Prostate gland (tissue), 2 donors: ENCODE measurements around the gene OLFM3.

ENCODE experiments used
- CTCF ChIP-seq, 4 experiments: fragments of 200-600 bp in 2 of 4; fragments of 450-650 bp in 2 of 4; sonication (generic) in 2 of 4; IDR thresholded peaks; 1 replicate in 3 of 4; 2 replicates in 1 of 4; pipeline ENCODE4 v1.5.1; 2016 to 2019; ENCODE audit warnings: antibody characterized with exemption in 4 of 4, mild to moderate bottlenecking in 2 of 4, moderate library complexity in 2 of 4
- POLR2A ChIP-seq: fragments of 450-650 bp; IDR thresholded peaks from one replicate; pipeline ENCODE4 v1.6.1; 2016; ENCODE audit warnings: antibody characterized with exemption, mild to moderate bottlenecking
- POLR2AphosphoS5 ChIP-seq: sonication (generic); formaldehyde crosslinking; IDR thresholded peaks from one replicate; pipeline ENCODE4 v1.6.1; 2017; ENCODE audit warnings: antibody characterized with exemption

- TF ChIP-seq CTCF (IDR thresholded peaks at IDR 0.05): no peak
- TF ChIP-seq POLR2A: no peak
- no peak for TF ChIP-seq POLR2AphosphoS5
These were observed 149.9 kb downstream of the OLFM3 start for GRCh38 chr1:101846820-101847219.
